WI38 (cell line): ENCODE data around the gene SOWAHD.

Source experiments
- H3K4me3 ChIP-seq: 2 replicates; pipeline ENCODE4 v1.5.1; 2011; ENCODE audit warnings: low read depth, mild to moderate bottlenecking, control low read depth, low read length
- CTCF ChIP-seq: IDR thresholded peaks from 2 replicates; pipeline ENCODE4 v1.5.1; 2012; ENCODE audit warnings: low read depth, mild to moderate bottlenecking, control low read depth, low read length

Gene SOWAHD

GRCh38 chrX:119757979-119758730 lies at the start of gene SOWAHD:
SOWAHD (plus strand) TSS chrX:119758588; CDS start chrX:119758668, 80 bp downstream.
- TF ChIP-seq CTCF: no peak

GRCh38 chrX:119708936-119709335 lies 49.5 kb upstream of the SOWAHD start:
- TF ChIP-seq CTCF: no peak
- no peak overlapping the region for H3K4me3 ChIP-seq

More at GRCh38 chrX:119757979-119758730, at the start of gene SOWAHD:
- peak within 1 kb of the TSS; percentile 54 for H3K4me3 ChIP-seq

GRCh38 chrX:119709630-119710029 lies 48.8 kb upstream of the SOWAHD start:
- no peak for TF ChIP-seq CTCF
- H3K4me3 ChIP-seq: no peak overlapping the region

GRCh38 chrX:119721487-119721886 lies 36.9 kb upstream of the SOWAHD start:
- TF ChIP-seq CTCF: no peak
- H3K4me3 ChIP-seq: no peak overlapping the region

GRCh38 chrX:119721926-119722325 lies 36.5 kb upstream of the SOWAHD start:
- H3K4me3 ChIP-seq: no peak overlapping the region
- TF ChIP-seq CTCF: no peak

- no peak overlapping the region for H3K4me3 ChIP-seq
- TF ChIP-seq CTCF: no peak
Observed at GRCh38 chrX:119726900-119727555, 31.4 kb upstream of the SOWAHD start.

- TF ChIP-seq CTCF: no peak
- no peak overlapping the region for H3K4me3 ChIP-seq
Observed at GRCh38 chrX:119728487-119728886, 29.9 kb upstream of the SOWAHD start.
